ENCODE measurements around the gene OR4N5. TPM values are rescaled to one million over a fixed set of nuclear protein-coding genes. Genes with fewer than 3 reads are reported as not detected.
"Not testable (repeated sequence)": the region's sequence is repeated elsewhere in the genome, so short reads cannot be mapped to it uniquely, and the experiment has no call there.

Gene OR4N5, protein sequence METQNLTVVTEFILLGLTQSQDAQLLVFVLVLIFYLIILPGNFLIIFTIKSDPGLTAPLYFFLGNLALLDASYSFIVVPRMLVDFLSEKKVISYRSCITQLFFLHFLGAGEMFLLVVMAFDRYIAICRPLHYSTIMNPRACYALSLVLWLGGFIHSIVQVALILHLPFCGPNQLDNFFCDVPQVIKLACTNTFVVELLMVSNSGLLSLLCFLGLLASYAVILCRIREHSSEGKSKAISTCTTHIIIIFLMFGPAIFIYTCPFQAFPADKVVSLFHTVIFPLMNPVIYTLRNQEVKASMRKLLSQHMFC
- not detected for total RNA-seq
- long read RNA-seq = 0 reads

- H3K27ac ChIP-seq = no peak within 1 kb of the TSS
- no peaks in the 10 kb centered on the region for H3K4me1 ChIP-seq
- no peak for ATAC-seq
- H3K9me3 ChIP-seq = no peaks in the 10 kb centered on the region
- no peaks in the 10 kb centered on the region for H3K27me3 ChIP-seq (ENCODE audit: low read depth)
- no peak for DNase-seq
- intact Hi-C loops (cut with DNase I) = no loop called here
- H3K4me3 ChIP-seq = no peak within 1 kb of the TSS
- no peaks in the 10 kb centered on the region for H3K36me3 ChIP-seq
- TF ChIP-seq CTCF (IDR thresholded peaks at IDR 0.05) = no peak
Measured at GRCh38 chr14:20138520-20138919, at the start of gene OR4N5. OR4N5 (plus strand) TSS chr14:20138820; CDS start chr14:20143736, 4,916 bp downstream.

GRCh38 chr14:20092050-20092449 is 46.6 kb upstream of the OR4N5 start:
- ATAC-seq = no peak
- intact Hi-C loops (cut with DNase I) = no loop called here
- H3K4me3 ChIP-seq = no peak overlapping the region

GRCh38 chr14:20093442-20093841 is 45.2 kb upstream of the OR4N5 start:
- no peak overlapping the region for H3K27ac ChIP-seq
- intact Hi-C loops (cut with DNase I) = no loop called here
- H3K36me3 ChIP-seq = no peaks in the 10 kb centered on the region
- DNase-seq (no peak), ATAC-seq (no peak)
- no peak for TF ChIP-seq CTCF (IDR thresholded peaks at IDR 0.05)
- H3K4me1 ChIP-seq = no peaks in the 10 kb centered on the region
- no peaks in the 10 kb centered on the region for H3K9me3 ChIP-seq
- no peak overlapping the region for H3K4me3 ChIP-seq
- no peaks in the 10 kb centered on the region for H3K27me3 ChIP-seq (ENCODE audit: low read depth)

More at GRCh38 chr14:20092050-20092449, 46.6 kb upstream of the OR4N5 start:
- Histone ChIP-seq H3K9me3 (no peaks in the 10 kb centered on the region), H3K36me3 (no peaks in the 10 kb centered on the region), H3K27me3 (ENCODE audit: low read depth) (no peaks in the 10 kb centered on the region), H3K4me1 (no peaks in the 10 kb centered on the region), H3K27ac (no peak overlapping the region)
- no peak for TF ChIP-seq CTCF (IDR thresholded peaks at IDR 0.05)
- no peak for DNase-seq

DNA sequence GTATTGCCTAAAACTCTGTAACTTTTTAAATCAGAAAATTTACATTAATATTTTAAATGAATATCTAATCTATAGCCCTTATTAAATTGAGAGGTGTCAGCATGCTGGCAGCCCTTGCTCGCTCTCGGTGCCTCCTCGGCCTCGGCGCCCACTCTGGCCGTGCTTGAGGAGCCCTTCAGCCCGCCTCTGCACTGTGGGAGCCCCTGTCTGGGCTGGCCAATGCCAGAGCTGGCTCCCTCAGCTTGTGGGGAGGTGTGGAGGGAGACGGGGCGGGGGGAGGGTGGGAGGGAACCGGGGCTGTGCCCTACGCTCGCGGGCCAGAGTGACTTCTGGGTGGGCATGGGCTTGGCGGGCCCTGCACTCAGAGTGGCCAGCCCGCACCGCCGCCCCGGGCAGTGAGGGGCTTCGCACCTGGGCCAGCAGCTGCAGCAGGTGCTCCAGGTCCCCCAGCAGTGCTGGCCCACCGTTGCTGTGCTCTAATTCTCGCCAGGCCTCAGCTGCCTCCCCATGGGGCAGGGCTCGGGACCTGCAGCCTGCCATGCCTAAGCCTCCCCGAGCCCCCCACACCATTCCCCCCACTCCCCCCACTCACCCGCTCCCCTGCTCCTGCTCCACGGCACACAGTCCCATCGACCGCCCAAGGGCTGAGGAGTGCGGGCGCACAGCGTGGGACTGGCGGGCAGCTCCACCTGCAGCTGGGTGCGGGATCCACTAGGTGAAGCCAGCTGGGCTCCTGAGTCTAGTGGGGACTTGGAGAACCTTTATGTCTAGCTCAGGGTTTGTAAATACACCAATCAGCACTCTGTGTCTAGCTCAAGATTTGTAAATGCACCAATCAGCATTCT is 39.5 kb upstream of the OR4N5 start:
- H3K4me3 ChIP-seq; H3K36me3 ChIP-seq; intact Hi-C loops (cut with DNase I); H3K9me3 ChIP-seq; DNase-seq; H3K27me3 ChIP-seq (ENCODE audit: low read depth); H3K4me1 ChIP-seq; ATAC-seq; H3K27ac ChIP-seq: not testable (repeated sequence)

DNA sequence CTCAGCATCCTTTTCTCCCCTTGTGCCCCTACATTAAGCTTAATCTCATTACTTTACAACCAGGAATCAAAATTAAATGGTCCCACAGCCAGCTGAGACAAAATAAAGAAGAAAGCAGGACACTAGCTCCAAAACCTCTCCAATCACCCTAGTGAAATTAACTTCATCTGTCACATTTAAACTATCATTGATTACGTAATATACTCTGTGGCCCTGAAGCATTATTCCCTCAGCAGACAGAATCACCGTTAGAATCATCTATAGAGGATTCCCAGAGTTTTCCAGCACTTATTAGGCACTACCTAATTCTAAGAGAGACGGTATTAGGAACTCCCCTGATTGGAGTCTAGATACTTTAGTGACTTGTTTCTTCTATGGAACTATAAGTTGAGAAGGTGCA is 28.2 kb upstream of the OR4N5 start, which contains the start of gene OR4K17:
Gene OR4K17 (plus strand): TSS at position 302 of the 400 bp plus-strand sequence. CDS start 6,761 bp downstream, outside the sequence.
- H3K4me1 ChIP-seq = no peaks in the 10 kb centered on the region
- no peak within 1 kb of the TSS for H3K4me3 ChIP-seq
- intact Hi-C loops (cut with DNase I) = no loop called here
- H3K27ac ChIP-seq = no peak within 1 kb of the TSS
- no peaks in the 10 kb centered on the region for H3K27me3 ChIP-seq (ENCODE audit: low read depth)
- ATAC-seq (no peak), DNase-seq (no peak)
- no peaks in the 10 kb centered on the region for H3K36me3 ChIP-seq
- H3K9me3 ChIP-seq = no peaks in the 10 kb centered on the region
- no peak for TF ChIP-seq CTCF (IDR thresholded peaks at IDR 0.05)

- no peak overlapping the region for H3K27ac ChIP-seq
- no peak for TF ChIP-seq CTCF (IDR thresholded peaks at IDR 0.05)
- no peaks in the 10 kb centered on the region for H3K27me3 ChIP-seq (ENCODE audit: low read depth)
- no peak overlapping the region for H3K4me3 ChIP-seq
- H3K4me1 ChIP-seq = no peaks in the 10 kb centered on the region
- ATAC-seq (no peak), DNase-seq (no peak)
- H3K9me3 ChIP-seq = no peaks in the 10 kb centered on the region
- intact Hi-C loops (cut with DNase I) = no loop called here
- H3K36me3 ChIP-seq = no peaks in the 10 kb centered on the region
Measured at GRCh38 chr14:20112321-20112720, 26.3 kb upstream of the OR4N5 start.

Data from lower lobe of right lung (tissue), 2 donors.